ENCODE measurements around the gene ESR2. TPM values are rescaled to one million over a fixed set of nuclear protein-coding genes. Genes with fewer than 3 reads are reported as not detected.
"Not testable (repeated sequence)": the region's sequence is repeated elsewhere in the genome, so short reads cannot be mapped to it uniquely, and the experiment has no call there.

ESR2 gene
- total and polyA plus RNA-seq, 8 donors: 0.21 to 3.0 (median 2.0) TPM

GRCh38 chr14:64329149-64329548 is 35.0 kb upstream of the ESR2 start:
- intact Hi-C loops (cut with DNase I): no loop called here
- no peak for TF ChIP-seq CTCF (IDR thresholded peaks at IDR 0.05)
- H3K9me3 ChIP-seq: no peaks in the 10 kb centered on the region
- no peaks in the 10 kb centered on the region for H3K36me3 ChIP-seq
- H3K27me3 ChIP-seq: no peaks in the 10 kb centered on the region
- no peaks in the 10 kb centered on the region for H3K4me1 ChIP-seq
- DNase-seq (no peak), ATAC-seq (no peak)
- H3K4me3 ChIP-seq: no peak overlapping the region
- H3K27ac ChIP-seq: no peak overlapping the region

GRCh38 chr14:64326502-64326901 is 32.3 kb upstream of the ESR2 start:
- Histone ChIP-seq H3K4me1 (no peaks in the 10 kb centered on the region), H3K9me3 (no peaks in the 10 kb centered on the region), H3K27me3 (no peaks in the 10 kb centered on the region), H3K36me3 (no peaks in the 10 kb centered on the region), H3K27ac (no peak overlapping the region), H3K4me3 (no peak overlapping the region)
- no peak for TF ChIP-seq CTCF (IDR thresholded peaks at IDR 0.05)
- ATAC-seq (no peak), DNase-seq (no peak)
- intact Hi-C loops (cut with DNase I): no loop called here

- DNase-seq (no peak), ATAC-seq (no peak)
- TF ChIP-seq CTCF (IDR thresholded peaks at IDR 0.05): no peak
- Histone ChIP-seq H3K27ac (no peak overlapping the region), H3K36me3 (no peaks in the 10 kb centered on the region), H3K4me1 (no peaks in the 10 kb centered on the region), H3K9me3 (no peaks in the 10 kb centered on the region), H3K4me3 (no peak overlapping the region), H3K27me3 (no peaks in the 10 kb centered on the region)
- intact Hi-C loops (cut with DNase I): no loop called here
These were observed 30.7 kb upstream of the ESR2 start for GRCh38 chr14:64324895-64325294.

GRCh38 chr14:64324461-64324860 is 30.3 kb upstream of the ESR2 start:
- no peak for DNase-seq
- Histone ChIP-seq H3K27ac (no peak overlapping the region), H3K4me3 (no peak overlapping the region), H3K4me1 (no peaks in the 10 kb centered on the region), H3K9me3 (no peaks in the 10 kb centered on the region), H3K36me3 (no peaks in the 10 kb centered on the region), H3K27me3 (no peaks in the 10 kb centered on the region)
- no peak for TF ChIP-seq CTCF (IDR thresholded peaks at IDR 0.05)
- intact Hi-C loops (cut with DNase I): no loop called here
- no peak for ATAC-seq

GRCh38 chr14:64320362-64320761 is 26.2 kb upstream of the ESR2 start:
- H3K9me3 ChIP-seq; ATAC-seq; H3K4me1 ChIP-seq; H3K4me3 ChIP-seq; H3K27me3 ChIP-seq; DNase-seq; intact Hi-C loops (cut with DNase I); H3K36me3 ChIP-seq; H3K27ac ChIP-seq: not testable (repeated sequence)

- ATAC-seq; DNase-seq; H3K4me3 ChIP-seq; H3K36me3 ChIP-seq; H3K4me1 ChIP-seq; intact Hi-C loops (cut with DNase I); H3K27ac ChIP-seq; H3K9me3 ChIP-seq; H3K27me3 ChIP-seq: not testable (repeated sequence)
These were observed 24.5 kb upstream of the ESR2 start for GRCh38 chr14:64318695-64319094.

All from left lung (tissue), 10 donors.